Sigmoid colon (tissue), 4 donors: ENCODE measurements around the gene SNX3.

Source experiments
- CTCF ChIP-seq, 4 experiments: fragments of 450-650 bp in 3 of 4; fragments of 200-600 bp in 1 of 4; IDR thresholded peaks; one replicate each; pipeline ENCODE4 v1.5.1; 2016 to 2019; ENCODE audit warnings: antibody characterized with exemption in 4 of 4, mild to moderate bottlenecking in 3 of 4, moderate library complexity in 2 of 4
- POLR2AphosphoS5 ChIP-seq, 4 donors: sonication (generic); formaldehyde crosslinking; IDR thresholded peaks; one replicate each; pipeline ENCODE4 v1.6.1; 2017; ENCODE audit warnings: antibody characterized with exemption in 4 of 4

- TF ChIP-seq POLR2AphosphoS5 (IDR thresholded peaks at IDR 0.05) (no peak), CTCF (IDR thresholded peaks at IDR 0.05) (no peak)
Observed at GRCh38 chr6:108238322-108238721, 22.5 kb downstream of the SNX3 start.
